Mesothelial cell of epicardium (in vitro differentiated cells): ENCODE data around the gene RNF187. TPM values are rescaled to one million over a fixed set of nuclear protein-coding genes. Genes with fewer than 3 reads are reported as not detected.
"Not testable (repeated sequence)": the region's sequence is repeated elsewhere in the genome, so short reads cannot be mapped to it uniquely, and the experiment has no call there.

Experiments
- DNase-seq, 2 experiments: peaks; one replicate each; pipeline ENCODE4 v3.0.0; 2021; ENCODE audit warnings: low spot score in 2 of 2; ENCODE audit not compliant: unreplicated experiment in 2 of 2
- H3K27ac Mint-ChIP-seq: 2 replicates; pipeline ENCODE4 v1.8.0; 2021; ENCODE audit warnings: mixed read lengths
- H3K27me3 Mint-ChIP-seq: 2 replicates; pipeline ENCODE4 v1.8.0; 2021; ENCODE audit warnings: low read depth, mixed read lengths
- H3K36me3 Mint-ChIP-seq: 2 replicates; pipeline ENCODE4 v1.8.0; 2021; ENCODE audit warnings: mixed read lengths
- H3K4me1 Mint-ChIP-seq: 2 replicates; pipeline ENCODE4 v1.8.0; 2021; ENCODE audit warnings: mixed read lengths
- H3K4me3 Mint-ChIP-seq: 2 replicates; pipeline ENCODE4 v1.8.0; 2021; ENCODE audit warnings: mild to moderate bottlenecking, moderate library complexity, mixed read lengths
- H3K9me3 Mint-ChIP-seq: 2 replicates; pipeline ENCODE4 v1.8.0; 2021; ENCODE audit warnings: mixed read lengths
- total RNA-seq: library from RNA; stranded (reverse); gene quantifications from 3 replicates; pipeline ENCODE4 v1.2.1, GENCODE V29; 2021
- TF ChIP-seq, protein P1 (sequence below): fragments of 200-600 bp; sonication (generic); IDR thresholded peaks from one replicate; pipeline ENCODE4 v1.5.0; 2021; ENCODE audit warnings: antibody characterized with exemption; ENCODE audit not compliant: unreplicated experiment

The RNF187 gene
- total RNA-seq, 1 donor from 2014 or later: 85.1 TPM

DNA sequence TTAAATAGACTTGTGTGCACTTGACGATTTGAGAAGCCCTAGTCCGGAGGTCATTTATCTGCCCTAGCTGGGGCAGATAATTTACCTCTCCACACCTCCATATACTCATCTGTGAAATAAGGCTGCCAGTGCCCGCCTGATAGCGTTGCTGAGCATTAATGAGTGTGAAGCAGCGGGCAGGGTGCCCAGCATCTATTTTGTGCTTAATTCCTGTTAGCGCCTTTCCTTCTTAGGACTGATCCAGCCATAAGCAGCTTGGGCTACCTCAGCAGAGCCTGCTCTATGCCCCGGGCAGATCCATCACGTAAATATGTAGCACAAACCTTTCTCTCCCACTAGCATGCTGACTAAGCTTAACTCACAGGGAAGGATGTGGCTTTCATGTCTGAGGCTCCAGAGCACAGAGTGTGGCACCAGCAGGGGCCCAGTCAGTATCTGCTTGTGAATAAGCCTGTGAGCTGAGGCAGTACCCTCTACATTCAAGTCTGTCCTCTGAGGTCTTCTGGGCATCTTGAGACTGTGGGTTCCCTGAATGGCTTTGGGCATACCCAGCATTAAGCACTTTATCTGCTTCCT is 21.5 kb upstream of the RNF187 start:
- H3K4me1 Mint-ChIP-seq: peaks cover 24% of the 10 kb centered on the region
- H3K27ac Mint-ChIP-seq: no peak overlapping the region
- DNase-seq: no peak
- H3K9me3 Mint-ChIP-seq: no peaks in the 10 kb centered on the region
- peak overlapping the region; percentile 78 for H3K4me3 Mint-ChIP-seq
- H3K36me3 Mint-ChIP-seq: no peaks in the 10 kb centered on the region
- TF ChIP-seq, protein P1, sequence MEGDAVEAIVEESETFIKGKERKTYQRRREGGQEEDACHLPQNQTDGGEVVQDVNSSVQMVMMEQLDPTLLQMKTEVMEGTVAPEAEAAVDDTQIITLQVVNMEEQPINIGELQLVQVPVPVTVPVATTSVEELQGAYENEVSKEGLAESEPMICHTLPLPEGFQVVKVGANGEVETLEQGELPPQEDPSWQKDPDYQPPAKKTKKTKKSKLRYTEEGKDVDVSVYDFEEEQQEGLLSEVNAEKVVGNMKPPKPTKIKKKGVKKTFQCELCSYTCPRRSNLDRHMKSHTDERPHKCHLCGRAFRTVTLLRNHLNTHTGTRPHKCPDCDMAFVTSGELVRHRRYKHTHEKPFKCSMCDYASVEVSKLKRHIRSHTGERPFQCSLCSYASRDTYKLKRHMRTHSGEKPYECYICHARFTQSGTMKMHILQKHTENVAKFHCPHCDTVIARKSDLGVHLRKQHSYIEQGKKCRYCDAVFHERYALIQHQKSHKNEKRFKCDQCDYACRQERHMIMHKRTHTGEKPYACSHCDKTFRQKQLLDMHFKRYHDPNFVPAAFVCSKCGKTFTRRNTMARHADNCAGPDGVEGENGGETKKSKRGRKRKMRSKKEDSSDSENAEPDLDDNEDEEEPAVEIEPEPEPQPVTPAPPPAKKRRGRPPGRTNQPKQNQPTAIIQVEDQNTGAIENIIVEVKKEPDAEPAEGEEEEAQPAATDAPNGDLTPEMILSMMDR: no peak
- peaks cover 82% of the 10 kb centered on the region for H3K27me3 Mint-ChIP-seq

DNA sequence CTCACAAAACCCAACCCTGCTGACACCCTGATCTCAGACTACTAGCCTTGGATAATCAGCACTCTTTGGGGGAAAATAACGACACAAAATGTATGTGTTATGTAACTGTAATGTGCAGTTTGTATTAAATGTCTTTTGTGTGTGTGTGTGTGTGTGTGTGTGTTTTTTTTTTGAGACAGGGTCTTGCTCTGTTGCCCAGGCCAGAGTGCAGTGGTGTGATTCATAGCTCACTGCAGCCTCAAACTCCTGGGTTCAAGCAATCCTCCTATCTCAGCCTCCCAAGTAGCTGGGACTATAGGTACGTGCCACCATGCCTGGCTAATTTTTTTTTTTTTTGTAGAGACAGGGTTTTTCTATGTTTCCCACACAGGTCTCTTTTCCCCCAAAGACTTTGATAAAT is 19.0 kb upstream of the RNF187 start:
- not testable (repeated sequence) for DNase-seq, H3K9me3 Mint-ChIP-seq, H3K4me3 Mint-ChIP-seq, H3K27ac Mint-ChIP-seq, H3K36me3 Mint-ChIP-seq
- Mint-ChIP-seq H3K27me3 (peaks cover 61% of the 10 kb centered on the region), H3K4me1 (peaks cover 23% of the 10 kb centered on the region)

DNA sequence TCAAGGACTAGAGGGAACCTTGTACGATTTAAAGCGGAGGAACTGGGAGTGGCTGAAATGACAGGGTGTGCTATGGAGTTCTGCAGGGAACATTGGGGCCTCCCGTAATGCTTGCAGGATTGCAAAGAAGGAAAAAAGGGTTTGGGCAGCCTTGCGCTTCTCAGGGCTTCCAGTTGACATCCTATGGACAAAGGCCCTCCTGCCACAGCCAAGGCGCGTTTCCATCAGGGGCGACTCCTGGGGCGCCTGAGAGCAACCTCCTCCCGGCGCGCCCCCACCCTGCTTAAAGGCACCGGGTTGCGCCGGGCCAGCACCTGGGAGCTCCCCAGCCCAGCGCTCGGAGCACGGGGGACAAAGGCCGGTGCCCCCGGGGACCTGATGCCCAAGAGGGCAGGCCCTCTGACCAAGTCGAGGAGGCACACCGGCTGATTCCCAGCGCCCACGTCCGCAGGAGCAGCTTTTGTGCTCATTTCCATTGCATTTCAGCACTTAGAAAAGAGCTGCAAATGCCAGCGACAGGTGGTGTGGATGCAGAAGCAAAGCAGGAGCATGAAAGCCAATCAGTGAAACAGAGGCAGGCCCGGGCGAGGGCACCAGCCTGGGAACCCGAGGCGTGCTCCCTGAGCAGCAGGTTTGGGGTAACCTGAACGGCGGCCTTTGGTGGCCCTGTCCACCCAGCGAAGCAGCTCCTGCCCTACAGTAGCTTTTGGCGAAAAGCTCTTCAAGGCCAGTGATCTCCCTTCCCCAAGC is 17.6 kb upstream of the RNF187 start:
- H3K27me3 Mint-ChIP-seq: peaks cover 48% of the 10 kb centered on the region
- TF ChIP-seq, protein P1: no peak
- H3K36me3 Mint-ChIP-seq: no peaks in the 10 kb centered on the region
- no peak for DNase-seq
- peaks cover 9% of the 10 kb centered on the region for H3K4me1 Mint-ChIP-seq
- H3K27ac Mint-ChIP-seq: no peak overlapping the region
- no peak overlapping the region for H3K4me3 Mint-ChIP-seq
- H3K9me3 Mint-ChIP-seq: no peaks in the 10 kb centered on the region

DNA sequence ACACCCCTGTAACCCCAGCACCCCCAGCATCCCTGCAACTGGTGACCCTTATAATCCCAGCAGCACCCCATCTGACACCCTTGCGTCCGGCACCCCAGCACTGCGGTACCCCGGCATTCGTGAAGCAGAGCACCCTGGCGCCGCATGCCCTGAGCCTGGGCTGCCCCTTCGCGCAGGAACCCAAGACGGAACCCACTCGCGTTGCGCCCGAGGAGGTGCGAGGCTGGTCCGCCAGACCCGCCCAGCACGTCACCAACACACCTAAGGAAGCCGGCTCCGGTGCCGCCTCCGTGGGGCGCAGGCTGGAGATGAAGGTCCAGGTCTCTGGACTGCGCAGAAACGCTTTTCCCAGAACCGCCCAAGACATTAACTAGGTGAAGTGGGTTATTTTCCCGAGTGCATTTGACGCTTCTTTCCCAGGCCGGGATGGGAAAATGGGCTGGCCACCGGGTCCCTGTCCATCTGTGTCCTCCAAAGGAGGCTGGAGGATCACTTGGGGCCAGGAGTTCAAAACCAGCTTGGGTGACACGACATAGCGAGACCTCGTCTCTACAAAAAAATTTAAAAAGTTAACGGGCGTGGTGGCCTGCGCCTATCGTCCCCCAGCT is 15.9 kb upstream of the RNF187 start:
- TF ChIP-seq, protein P1: no peak
- Mint-ChIP-seq H3K4me1 (no peaks in the 10 kb centered on the region), H3K9me3 (no peaks in the 10 kb centered on the region), H3K4me3 (no peak overlapping the region), H3K27ac (no peak overlapping the region), H3K27me3 (peaks cover 37% of the 10 kb centered on the region), H3K36me3 (no peaks in the 10 kb centered on the region)
- DNase-seq: no peak

DNA sequence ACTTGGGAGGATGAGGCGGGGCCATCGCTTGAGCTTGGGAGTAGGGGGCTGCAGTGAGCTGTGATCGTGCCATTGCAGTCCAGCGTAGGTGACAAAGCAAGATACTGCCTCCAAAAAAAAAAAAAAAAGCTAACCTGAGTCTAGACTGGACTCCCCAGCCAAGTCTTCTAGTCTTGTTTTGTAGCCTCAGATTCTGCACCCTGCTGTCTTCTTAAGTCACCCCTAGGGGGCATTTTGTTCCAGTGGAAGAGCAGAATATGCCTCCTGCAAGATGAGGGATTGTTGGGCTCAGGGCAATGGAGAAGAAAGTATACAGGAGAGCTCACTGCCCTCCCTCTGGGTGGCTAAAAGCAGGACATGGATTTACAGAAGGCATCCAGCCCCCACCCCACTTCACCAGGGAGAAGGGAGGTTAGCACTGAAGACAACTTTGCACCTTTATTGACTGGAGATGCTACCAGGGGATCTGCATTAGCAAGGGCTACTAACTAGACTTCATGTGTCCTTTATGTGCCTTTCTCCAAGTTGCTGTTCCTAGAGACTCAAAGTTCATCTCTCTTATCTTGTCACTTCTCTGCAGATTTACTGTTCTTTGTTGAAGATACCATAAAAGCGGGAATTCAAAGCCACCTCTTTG is 15.3 kb upstream of the RNF187 start:
- Mint-ChIP-seq H3K27ac (no peak overlapping the region), H3K27me3 (peaks cover 30% of the 10 kb centered on the region), H3K4me1 (no peaks in the 10 kb centered on the region)

More for the DNA sequence above, 15.3 kb upstream of the RNF187 start:
- DNase-seq: no peak
- H3K36me3 Mint-ChIP-seq: no peaks in the 10 kb centered on the region
- TF ChIP-seq, protein P1: no peak
- no peak overlapping the region for H3K4me3 Mint-ChIP-seq
- no peaks in the 10 kb centered on the region for H3K9me3 Mint-ChIP-seq
